Fibroblast of upper back skin (primary cell): ENCODE results near the gene IL34.
"Not testable (repeated sequence)": the region's sequence is repeated elsewhere in the genome, so short reads cannot be mapped to it uniquely, and the experiment has no call there.

ENCODE experiments used
- DNase-seq: peaks from one replicate; pipeline ENCODE4 v3.0.0-alpha.2; 2013

Gene IL34

DNA sequence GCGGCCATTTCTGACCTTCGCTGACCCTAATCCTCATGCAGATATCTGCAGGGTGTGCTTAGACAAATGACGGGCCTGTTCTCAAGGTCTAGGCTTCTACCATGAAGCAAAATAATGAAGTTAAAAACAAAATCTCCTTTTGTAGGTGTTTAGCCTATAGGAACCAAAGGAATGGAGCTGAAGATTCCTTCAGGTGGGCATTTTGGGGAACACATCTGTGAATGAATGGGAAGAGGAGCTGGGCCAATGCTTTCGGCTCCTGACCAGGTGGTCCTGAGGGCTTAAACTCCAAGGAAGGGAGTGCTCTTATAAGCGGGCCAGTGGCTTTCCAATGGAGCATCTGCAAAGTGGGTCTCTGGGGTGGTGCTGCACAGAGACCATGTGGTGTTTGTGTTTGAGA lies 14.1 kb upstream of the IL34 start:
- no peak for DNase-seq

DNA sequence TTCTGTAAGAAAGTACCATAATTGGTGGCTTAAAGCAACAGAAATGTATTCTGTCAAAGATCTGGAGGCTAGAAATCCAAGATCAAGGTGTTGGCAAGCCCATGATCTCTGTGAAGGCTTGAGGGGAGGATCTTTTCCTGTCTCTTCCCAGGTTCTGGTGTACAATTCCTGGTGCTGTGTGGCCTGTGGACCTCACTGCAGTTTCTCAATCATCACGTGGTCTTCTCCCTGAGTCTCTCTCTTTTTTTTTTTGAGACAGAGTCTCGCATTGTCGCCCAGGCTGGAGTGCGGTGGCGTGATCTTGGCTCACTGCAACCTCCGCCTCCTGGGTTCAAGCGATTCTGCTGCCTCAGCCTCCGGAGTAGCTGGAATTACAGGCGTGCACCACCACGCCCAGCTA lies 12.7 kb upstream of the IL34 start:
- DNase-seq, result not testable (repeated sequence)

DNA sequence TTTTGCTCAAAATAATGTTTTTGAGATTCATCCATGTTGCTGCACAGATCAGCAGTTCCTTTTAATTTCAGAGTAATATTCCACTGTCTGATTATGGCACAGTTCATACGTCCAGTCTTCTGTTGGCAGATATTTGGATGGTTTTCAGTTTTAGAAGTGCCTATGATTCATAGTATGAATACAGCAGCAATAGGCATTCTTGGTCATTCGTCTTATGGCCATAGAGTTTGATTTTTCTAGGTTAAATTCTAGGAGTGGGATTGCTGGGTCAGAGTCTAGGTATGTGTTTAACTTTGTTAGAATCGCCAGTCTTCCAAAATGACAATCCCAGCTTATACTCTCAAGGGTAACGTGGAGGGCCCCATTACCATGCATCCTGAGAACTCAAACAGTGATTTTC lies 11.5 kb upstream of the IL34 start:
- peak; percentile 42 for DNase-seq

DNA sequence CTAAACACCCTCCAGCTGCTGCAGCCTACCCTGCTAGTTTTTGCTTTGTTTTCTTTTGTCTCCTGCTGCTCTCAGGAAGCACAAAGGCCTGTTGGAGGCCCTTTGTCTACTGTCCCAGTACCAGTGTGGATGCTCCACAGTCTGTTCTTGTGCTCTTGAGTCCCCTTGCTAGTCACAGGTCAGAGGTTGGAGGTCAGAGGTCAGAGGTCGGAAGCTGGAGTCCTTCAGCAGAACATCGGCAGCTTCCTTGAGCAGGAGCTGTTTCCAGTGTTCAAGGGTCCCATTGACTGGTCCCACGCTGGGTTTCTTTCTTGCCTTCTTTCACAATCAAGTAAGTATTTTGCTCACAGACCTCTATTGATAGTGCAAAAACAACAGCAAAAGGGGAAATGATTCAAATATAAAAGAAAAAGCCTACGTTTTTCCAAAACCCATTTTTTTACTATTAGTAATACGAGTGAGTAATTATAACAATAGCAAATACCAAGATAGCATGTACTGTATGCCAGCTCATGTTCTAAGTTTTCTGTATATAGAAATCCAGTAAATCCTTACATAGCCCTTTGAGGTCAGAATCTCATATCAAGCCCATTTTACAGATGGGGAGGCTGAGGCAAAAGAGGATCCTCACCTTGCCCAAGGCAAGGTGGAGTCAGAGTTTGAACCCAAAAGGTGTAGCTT lies 10.9 kb upstream of the IL34 start:
- peak; percentile 66 for DNase-seq

DNA sequence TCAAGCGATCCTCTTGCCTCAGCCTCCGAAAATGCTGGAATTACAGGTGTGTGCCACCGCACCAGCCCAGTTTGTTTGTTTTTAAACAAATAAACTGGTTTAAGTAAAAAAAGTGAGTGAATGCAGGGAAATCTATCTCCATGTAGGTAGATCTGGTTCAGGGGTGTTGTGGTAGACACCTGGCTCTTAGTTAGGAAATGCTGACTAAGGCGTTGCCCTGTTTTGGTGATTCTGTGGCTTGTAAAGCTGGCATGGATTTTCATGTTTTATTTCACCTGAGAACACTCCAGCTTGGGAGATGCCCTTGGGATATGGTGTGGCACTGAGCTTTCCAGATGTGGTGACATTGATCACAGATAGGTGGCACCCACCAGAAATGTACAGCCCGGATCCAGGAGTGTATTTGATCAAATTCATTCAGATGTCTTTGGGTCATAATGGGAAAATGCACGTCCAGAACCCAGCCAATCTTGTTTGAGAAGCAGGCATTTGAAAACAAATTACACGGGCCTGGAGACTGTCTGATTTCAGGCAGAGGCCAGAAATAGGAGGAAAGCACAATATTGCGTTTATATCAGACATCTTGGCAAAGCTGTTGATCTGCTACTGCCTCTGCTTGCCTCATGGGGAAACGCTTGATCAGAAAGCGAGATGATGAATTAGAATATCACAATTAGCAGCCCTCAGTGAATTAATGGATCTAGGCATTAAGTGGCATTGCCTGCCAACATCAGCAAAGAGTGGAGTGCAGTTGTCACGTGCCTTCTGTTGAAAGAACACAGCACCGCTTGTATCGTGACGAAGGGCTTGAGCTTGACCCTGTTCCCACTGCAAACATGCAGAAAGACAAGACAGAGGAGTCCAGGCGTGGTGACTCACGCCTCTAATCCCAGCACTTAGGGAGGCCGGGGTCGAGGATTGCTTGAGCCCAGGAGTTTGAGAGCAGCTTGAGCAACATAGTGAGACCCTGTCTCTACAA lies 7.3 kb upstream of the IL34 start:
- peak; percentile 50 for DNase-seq

DNA sequence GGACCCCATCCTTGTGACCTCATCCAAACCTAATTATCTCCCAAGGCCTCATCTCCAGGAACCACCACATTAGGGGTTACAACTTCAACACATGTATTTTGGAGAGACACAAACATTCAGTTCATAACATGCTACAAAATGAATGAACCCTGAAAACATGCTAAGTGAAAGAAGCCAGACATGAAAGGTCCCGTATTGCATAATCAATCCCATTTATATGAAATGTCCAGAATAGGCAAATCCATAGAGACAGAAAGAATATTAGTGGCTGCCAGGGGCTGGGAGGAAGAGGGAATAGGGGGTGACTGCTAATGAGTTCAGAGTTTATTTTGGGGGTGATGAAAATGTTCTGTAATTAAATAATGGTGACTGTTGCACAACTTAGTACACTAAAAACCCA lies 3.7 kb upstream of the IL34 start:
- no peak for DNase-seq

DNA sequence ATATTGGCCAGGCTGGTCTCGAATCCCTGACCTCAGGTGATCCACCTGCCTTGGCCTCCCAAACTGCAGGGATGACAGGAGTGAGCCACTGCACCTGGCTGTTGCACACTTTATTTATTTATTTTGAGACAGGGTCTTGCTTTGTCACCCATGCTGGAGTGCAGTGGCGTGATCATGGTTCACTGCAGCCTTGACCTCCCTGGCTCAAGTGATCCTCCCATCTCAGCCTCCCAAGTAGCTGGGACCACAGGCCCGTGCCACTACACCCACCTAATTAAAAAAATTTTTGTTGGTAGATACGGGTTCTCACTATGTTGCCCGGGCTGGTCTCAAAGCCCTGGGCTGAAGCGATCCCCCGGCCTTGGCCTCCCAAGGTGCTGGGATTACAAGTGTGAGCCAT lies 3.1 kb upstream of the IL34 start:
- not testable (repeated sequence) for DNase-seq

DNA sequence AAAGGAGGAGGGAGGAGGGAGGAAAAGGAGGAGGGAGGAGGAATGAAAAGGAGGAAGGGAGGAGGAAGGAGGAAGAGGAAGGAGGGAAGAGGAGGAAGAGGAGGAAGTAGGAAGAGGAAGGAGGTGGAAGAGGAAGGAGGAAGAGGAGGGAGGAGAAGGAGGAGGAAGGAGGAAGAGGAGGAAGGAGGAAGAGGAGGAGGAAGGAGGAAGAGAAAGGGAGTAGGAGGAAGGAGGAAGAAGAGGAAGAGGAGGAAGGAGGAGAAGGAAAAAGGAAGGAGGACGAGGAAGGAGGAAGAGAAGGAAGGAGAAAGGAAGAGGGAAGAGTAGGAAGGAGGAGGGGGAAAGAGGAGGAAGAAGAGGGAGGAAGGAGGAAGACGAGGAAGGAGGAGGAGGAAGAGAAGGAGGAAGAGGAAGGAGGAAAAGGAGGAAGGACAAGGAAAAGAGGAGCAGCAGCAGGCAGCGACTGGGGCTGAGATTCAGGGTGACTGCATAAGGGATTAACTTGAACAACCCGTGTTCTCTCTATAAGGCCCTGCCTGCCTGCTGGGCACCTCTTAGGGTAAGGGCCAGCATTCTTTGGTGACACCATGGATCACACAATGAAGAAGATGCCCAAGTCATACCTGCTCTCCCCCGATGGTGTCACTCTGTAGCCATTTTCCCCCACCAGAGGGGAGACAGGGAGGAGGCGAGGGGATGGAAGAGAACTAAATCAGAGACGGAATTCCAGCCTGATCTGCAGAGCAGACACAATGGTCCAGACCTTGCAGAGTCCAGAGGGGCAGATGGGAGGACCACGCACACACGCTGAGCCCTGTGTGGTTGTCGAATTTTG lies 1.4 kb upstream of the IL34 start:
- no peak for DNase-seq

DNA sequence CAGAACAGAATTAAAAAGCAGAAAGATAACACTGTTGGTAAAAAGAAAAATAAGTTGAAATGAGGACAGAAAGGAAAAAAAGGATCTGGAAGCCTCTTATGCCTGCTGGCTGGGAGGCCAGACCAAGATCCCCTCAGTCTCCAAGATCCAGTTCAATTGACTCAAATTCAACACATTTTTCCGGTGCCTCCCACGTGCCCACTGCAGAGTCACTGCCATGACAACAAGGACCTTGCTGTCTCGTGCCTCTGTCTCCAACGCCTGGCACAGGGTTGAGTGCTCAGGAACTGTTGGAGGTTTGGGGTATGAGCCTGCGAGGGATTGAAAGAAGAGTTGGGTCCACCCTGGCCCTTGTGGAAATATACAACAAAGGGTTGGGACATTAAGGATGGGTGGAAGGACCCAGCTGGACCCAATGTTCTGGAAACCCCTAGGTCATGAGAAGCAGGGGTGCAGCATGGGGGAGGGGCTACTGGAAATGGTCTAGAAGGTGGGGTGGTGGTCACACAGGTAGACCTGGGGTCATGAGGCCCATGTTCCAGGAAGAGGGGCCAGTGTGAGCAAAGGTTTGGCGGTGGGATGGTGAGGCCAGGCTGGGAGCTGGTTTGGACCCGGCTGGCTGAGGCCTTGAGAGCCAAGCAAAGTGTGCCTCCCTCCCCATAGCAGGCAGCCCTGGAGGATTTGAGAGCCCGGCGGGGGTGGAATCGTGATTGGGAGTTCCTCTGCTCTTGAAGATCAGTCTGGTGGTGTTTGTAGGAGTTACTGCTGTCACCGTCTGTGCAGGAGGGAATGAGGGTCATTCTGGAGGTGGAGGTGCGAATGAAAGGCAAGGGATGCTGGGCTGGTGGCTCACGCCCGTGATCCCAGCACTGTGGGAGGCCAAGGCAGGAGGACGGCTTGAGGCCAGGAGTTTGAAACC lies 1.3 kb downstream of the IL34 start:
- DNase-seq, result no peak

DNA sequence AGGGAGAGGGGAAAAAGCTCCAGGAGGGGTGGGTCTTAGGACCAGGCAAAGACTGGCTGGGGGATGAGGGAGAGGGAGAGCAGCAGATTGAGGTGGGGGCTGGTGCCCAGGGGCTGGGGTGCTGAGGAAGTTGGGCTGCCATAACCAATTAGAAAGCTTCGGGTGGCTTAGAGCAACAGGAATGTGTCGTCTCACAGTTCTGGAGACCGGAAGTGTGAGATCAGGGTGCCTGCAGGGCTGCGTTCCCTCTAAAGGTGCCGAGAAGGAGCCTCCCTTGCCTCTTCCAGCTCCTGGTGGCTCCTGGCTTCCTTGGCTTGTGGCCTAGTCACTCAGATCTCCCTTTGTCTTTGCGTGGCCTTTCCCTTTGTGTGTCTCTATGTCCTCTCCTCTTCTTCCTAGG lies 2.2 kb downstream of the IL34 start:
- no peak for DNase-seq

DNA sequence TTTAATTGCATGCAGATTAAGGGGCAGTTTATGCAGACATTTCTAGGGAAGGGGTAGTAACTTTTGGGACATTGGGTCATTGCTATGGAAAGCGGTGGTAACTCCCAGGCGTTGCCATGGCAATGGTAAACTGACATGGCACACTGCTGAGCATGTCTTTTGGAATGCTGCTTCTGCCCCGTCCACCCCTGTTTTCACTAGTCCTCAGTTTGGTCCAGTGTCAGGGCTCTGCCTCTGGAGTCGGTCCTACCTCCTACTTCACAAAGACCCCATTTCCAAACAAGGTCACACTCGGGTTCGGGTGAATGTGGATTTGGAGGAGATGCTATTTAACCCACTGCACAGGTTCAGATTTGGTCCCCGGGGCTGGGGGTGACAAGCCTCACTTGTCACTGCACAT lies 2.9 kb downstream of the IL34 start:
- DNase-seq, result no peak

DNA sequence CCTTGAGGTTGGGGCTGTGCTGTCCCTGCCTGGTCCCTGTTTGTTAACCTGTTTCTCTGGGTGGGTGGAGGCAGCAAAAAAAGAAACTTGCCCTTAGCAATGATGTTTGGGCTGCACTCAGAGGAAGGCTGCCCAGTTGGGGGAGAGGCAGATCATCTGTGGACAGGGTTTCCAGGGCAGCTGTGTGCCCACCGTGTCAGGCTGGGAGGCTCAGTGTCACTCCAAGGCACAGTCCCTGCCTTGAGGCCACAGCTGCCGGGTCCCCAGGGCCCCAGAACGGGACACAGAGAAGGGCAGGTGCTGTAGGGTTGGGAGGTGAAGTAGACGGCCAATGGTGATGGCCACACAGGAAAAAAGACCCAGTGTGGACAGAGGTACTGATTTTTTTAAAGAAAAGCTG lies 3.9 kb downstream of the IL34 start:
- no peak for DNase-seq

DNA sequence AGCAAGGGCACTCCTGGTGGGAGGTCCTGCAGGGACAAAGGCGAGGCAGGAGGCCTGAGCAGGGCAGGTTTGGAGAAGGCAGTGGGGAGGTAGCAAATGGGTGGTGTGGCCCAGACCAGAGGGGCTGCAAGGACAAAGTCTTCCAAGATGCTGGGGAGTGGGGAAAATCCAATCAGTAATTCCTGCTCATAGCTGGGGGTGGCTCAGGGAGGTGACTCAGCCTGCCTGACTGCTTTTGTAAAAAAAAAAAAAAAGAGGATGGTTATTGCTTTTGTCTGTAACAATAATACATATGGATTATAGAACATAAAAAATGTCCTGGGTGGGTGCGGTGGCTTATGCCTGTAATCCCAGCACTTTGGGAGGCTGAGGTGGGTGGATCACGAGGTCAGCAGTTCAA lies 5.2 kb downstream of the IL34 start:
- peak; percentile 22 for DNase-seq

DNA sequence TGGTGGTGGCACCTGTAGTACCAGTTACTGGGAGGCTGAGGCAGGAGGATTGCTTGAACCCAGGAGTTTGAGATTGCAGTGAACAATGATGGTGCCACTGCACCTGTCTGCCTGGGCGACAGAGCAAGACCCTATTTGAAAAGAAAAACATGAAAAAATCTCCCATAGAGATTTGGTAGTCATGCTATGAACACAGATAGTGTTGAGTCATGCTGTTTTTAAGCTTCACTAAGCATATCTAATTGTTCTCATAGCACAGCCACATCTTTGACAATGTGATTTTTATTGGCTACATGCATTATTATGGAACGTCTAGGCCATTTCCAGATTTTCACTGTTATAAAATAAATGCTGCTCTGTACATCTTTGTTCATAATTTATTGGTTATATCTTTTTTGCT lies 6.0 kb downstream of the IL34 start:
- no peak for DNase-seq

DNA sequence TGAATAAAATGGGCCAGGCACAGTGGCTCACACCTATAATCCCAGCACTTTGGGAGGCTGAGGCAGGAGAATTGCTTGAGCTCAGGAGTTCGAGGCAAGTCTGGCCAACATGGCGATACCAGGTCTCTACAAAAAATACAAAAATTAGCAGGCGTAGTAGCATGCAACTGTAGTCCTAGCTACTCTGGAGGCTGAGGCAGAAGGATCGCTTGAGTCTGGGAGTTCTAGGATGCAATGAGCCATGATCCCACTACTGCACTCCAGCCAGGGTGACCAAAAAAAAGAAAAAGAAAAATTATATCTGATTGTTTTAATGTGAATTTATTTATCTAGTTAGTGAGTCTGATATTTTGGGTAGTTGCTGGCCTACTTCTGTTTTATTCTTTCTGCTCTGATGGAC lies 7.0 kb downstream of the IL34 start:
- no peak for DNase-seq

DNA sequence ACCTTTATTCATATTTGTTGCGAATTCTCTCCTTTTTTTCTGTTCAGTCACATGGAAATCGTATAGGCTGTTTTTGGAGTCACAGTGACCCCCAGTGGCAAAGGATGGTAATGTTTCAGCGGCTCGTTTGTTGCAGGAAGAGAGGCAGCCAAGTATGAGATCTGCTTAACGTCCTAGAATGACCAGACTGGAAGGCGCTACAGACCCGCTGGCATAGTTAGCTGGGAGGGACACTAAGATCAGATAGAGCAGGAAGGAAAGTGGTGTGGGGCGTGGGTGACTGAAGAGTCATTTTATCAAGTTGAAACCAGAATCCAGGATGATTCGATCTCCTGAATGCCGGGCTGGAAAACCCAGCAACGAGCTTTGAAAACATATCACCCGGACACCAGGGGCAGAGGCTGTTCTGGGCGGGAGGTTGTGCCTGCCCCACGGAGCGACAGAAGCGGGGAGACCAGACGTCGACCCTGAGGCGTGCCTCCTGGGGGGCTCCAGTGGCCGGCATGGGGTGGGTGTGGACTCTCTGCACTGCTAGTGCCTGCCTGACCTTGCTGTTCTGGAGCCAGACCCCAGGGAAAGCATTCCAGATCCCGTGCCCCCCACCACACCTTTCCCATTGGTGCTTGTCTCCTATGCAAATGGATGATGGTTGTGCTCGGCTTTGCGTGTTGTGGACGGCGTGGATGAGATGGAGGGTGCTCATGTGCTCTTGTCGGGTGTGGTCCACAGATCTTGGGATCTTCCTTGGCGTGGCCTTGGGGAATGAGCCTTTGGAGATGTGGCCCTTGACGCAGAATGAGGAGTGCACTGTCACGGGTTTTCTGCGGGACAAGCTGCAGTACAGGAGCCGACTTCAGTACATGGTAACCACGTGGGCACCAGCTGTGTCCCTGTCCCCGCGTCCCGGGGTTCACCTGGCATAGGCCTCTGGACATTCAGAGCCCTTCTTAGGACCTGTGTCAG lies 7.7 kb downstream of the IL34 start:
- DNase-seq, result peak; percentile 82

DNA sequence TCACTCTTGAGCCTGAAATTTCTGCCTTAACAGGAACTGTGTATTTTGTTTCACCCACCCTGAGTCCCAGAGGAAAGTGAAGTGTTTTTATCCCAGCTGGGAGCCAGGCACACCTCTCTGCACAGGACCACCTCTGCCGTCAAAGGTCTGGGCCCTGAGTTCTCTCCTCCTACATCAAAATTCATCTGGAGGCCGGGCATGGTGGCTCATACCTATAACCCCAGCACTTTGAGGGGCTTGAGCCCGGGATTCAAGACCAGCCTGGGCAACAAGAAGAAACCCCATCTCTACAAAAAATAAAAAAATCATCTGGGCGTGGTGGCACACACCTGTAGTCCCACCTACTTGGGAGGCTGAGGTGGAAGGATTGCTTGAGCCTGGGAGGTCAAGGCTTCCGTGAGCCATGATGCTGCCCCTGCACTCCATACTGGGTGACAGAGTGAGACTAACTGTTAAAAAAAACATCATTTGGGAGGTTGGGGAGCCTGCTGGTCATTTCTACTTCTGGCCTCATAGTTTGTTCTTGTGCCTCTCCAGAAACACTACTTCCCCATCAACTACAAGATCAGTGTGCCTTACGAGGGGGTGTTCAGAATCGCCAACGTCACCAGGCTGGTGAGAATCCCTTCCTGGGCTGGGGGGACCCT lies 9.8 kb downstream of the IL34 start:
- no peak for DNase-seq

DNA sequence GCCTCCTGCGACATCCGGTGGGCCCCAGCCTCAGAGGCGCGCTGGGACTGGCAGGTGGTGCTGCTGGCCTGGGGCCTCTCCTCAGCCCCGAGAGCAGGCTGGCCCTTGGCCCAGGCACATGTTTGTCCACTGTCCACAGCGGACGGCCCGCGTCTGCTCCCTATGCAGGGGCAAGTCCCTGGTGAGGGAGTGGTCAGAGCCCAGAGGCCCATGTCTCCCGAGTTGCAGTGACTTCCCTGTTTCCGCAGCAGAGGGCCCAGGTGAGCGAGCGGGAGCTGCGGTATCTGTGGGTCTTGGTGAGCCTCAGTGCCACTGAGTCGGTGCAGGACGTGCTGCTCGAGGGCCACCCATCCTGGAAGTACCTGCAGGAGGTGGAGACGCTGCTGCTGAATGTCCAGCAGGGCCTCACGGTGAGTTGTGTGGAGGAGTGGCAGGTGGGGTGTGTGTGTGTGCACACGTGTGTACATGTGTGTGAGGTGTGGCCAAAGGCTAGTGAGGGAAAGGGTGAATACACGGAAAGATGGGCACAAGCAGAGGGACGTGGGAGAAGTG lies 10.4 kb downstream of the IL34 start:
- DNase-seq, result no peak

DNA sequence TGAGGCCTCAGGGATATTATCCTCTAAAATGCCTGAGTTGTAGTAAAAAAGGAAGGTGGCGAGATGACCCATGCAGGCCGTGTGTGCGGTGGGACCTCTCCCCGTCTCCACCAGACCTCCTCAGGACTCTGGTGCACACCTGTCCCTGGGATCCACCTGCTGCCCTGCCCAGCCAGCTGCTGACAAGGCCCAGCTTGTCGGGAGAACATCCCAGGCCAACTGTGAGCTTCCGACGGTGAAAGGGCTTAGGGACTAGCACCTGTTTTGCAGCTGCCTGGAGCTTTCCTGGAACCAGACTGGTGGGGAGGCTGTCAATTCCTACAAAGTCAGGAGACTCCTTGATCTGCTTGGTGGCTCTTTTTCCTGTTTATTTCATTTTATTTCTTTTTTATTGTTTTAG lies 11.6 kb downstream of the IL34 start:
- DNase-seq, result no peak

DNA sequence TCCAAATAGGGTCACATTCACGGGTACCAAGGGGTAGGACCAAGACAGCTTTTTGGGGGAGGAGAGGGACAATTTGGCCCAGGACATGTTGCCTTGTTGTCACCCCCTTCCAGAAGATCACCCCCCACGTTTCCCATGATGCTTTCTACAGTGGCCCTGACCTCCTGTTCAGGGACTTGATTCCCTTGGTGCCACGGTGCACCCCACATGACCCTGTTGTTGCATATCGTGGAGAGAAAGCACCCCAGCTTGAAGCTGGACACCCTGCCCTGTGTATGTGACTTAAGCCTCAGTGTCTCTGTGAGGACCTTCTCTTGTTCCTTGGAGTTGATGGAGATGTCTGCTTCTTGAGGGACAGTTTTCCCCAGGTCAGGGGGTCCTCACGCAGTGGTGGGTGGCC lies 12.6 kb downstream of the IL34 start:
- no peak for DNase-seq
